ENCODE measurements around the gene LAMC1. TPM values are rescaled to one million over a fixed set of nuclear protein-coding genes. Genes with fewer than 3 reads are reported as not detected.

LAMC1 gene
- total and polyA plus RNA-seq, 3 donors from 2014 or later: 64.5 to 112 (median 106) TPM

DNA sequence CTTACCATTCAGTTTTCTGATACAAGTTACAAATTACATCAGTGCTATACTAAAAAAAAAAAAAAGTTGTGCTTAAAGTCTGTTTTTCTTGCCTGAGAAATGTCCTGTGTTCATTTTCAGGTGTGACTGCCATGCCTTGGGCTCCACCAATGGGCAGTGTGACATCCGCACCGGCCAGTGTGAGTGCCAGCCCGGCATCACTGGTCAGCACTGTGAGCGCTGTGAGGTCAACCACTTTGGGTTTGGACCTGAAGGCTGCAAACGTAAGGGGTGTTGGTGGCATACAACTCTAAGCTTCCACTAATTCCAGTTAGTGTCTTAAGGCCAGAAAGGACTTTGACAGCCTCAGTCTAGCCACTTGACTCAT, 102.8 kb downstream of the LAMC1 start:
- Histone ChIP-seq H3K27me3 (no peaks in the 10 kb centered on the region), H3K27ac (peak overlapping the region in 1 of 2 donors; percentile 8), H3K4me1 (no peaks in the 10 kb centered on the region), H3K36me3 (ENCODE audit: low read depth, missing control alignments) (peaks cover 3% of the 10 kb centered on the region), H3K9me3 (no peaks in the 10 kb centered on the region), H3K4me3 (no peak overlapping the region)
- WGBS, 2 donors: 92 to 95% methylated on average over 5 of the region's 5 CpGs
- intact Hi-C loops (cut with DNase I; ENCODE audit: low total_unique reads): no loop called here
- TF ChIP-seq, protein P1, sequence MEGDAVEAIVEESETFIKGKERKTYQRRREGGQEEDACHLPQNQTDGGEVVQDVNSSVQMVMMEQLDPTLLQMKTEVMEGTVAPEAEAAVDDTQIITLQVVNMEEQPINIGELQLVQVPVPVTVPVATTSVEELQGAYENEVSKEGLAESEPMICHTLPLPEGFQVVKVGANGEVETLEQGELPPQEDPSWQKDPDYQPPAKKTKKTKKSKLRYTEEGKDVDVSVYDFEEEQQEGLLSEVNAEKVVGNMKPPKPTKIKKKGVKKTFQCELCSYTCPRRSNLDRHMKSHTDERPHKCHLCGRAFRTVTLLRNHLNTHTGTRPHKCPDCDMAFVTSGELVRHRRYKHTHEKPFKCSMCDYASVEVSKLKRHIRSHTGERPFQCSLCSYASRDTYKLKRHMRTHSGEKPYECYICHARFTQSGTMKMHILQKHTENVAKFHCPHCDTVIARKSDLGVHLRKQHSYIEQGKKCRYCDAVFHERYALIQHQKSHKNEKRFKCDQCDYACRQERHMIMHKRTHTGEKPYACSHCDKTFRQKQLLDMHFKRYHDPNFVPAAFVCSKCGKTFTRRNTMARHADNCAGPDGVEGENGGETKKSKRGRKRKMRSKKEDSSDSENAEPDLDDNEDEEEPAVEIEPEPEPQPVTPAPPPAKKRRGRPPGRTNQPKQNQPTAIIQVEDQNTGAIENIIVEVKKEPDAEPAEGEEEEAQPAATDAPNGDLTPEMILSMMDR (IDR thresholded peaks at IDR 0.05): no peak
- no peak for TF ChIP-seq POLR2A (IDR thresholded peaks at IDR 0.05)
- no peak for DNase-seq

- intact Hi-C loops (cut with DNase I; ENCODE audit: low total_unique reads): no loop called here
- WGBS, 2 donors: 47 to 49% methylated on average over 1 of the region's 1 CpG
- H3K4me3 ChIP-seq: no peak overlapping the region
- H3K27ac ChIP-seq: no peak overlapping the region
- TF ChIP-seq, protein P1 (IDR thresholded peaks at IDR 0.05): no peak
- TF ChIP-seq POLR2A (IDR thresholded peaks at IDR 0.05): no peak
- H3K36me3 ChIP-seq (ENCODE audit: low read depth, missing control alignments): peaks cover 3% of the 10 kb centered on the region
- no peaks in the 10 kb centered on the region for H3K9me3 ChIP-seq
- H3K27me3 ChIP-seq: no peaks in the 10 kb centered on the region
- DNase-seq: peak; percentile 27
- H3K4me1 ChIP-seq: no peaks in the 10 kb centered on the region
Measured at GRCh38 chr1:183126528-183126927, 103.3 kb downstream of the LAMC1 start.

- H3K27me3 ChIP-seq: no peaks in the 10 kb centered on the region
- H3K27ac ChIP-seq: no peak overlapping the region
- no peak for TF ChIP-seq POLR2A (IDR thresholded peaks at IDR 0.05)
- TF ChIP-seq, protein P1 (IDR thresholded peaks at IDR 0.05): no peak
- H3K4me3 ChIP-seq: no peak overlapping the region
- no peaks in the 10 kb centered on the region for H3K36me3 ChIP-seq (ENCODE audit: low read depth, missing control alignments)
- intact Hi-C loops (cut with DNase I; ENCODE audit: low total_unique reads): no loop called here
- no peaks in the 10 kb centered on the region for H3K9me3 ChIP-seq
- WGBS, 2 donors: 90% methylated on average over 15 of the region's 15 CpGs
- DNase-seq: no peak
- no peaks in the 10 kb centered on the region for H3K4me1 ChIP-seq
Measured at GRCh38 chr1:183129921-183130690, 106.9 kb downstream of the LAMC1 start.

DNA sequence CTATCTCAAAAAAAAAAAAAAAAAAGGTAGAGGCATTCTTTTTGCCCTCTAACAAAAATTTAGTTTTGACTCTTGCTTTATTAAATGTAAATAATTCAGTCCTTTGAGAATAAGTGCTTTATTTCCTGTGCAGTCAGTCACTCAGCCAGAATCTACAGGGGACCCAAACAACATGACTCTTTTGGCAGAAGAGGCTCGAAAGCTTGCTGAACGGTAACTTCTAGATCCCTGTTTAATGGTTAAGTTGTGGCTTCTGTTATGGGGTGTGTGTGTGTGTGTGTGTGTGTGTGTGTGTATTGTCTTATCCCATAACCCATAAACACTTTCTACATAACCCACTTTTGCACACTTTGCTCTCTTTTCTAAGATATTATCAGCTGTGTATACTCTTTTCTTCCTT, 107.9 kb downstream of the LAMC1 start:
- no peaks in the 10 kb centered on the region for H3K9me3 ChIP-seq
- H3K36me3 ChIP-seq (ENCODE audit: low read depth, missing control alignments): no peaks in the 10 kb centered on the region
- H3K4me3 ChIP-seq: no peak overlapping the region
- intact Hi-C loops (cut with DNase I; ENCODE audit: low total_unique reads): no loop called here
- peaks cover 3% of the 10 kb centered on the region for H3K4me1 ChIP-seq
- 81% methylated on average over 2 of the region's 2 CpGs for WGBS, 2 donors
- DNase-seq: no peak
- H3K27ac ChIP-seq: no peak overlapping the region
- H3K27me3 ChIP-seq: no peaks in the 10 kb centered on the region
- TF ChIP-seq, protein P1 (IDR thresholded peaks at IDR 0.05): no peak
- no peak for TF ChIP-seq POLR2A (IDR thresholded peaks at IDR 0.05)

- H3K36me3 ChIP-seq (ENCODE audit: low read depth, missing control alignments): no peaks in the 10 kb centered on the region
- H3K27ac ChIP-seq: no peak overlapping the region
Measured at GRCh38 chr1:183135336-183135735, 112.1 kb downstream of the LAMC1 start.

More at GRCh38 chr1:183135336-183135735, 112.1 kb downstream of the LAMC1 start:
- no peak for TF ChIP-seq POLR2A (IDR thresholded peaks at IDR 0.05)
- TF ChIP-seq, protein P1 (IDR thresholded peaks at IDR 0.05): no peak
- Histone ChIP-seq H3K9me3 (no peaks in the 10 kb centered on the region), H3K27me3 (no peaks in the 10 kb centered on the region), H3K4me1 (peaks cover 6% of the 10 kb centered on the region), H3K4me3 (no peak overlapping the region)
- intact Hi-C loops (cut with DNase I; ENCODE audit: low total_unique reads): no loop called here
- DNase-seq: no peak
- WGBS, 2 donors: 84 to 91% methylated on average over 2 of the region's 2 CpGs
